ENCODE results near the gene EPB42.

GRCh38 chr15:43237842-43238470 lies 17.1 kb upstream of the EPB42 start:
- TF ChIP-seq, protein P1, sequence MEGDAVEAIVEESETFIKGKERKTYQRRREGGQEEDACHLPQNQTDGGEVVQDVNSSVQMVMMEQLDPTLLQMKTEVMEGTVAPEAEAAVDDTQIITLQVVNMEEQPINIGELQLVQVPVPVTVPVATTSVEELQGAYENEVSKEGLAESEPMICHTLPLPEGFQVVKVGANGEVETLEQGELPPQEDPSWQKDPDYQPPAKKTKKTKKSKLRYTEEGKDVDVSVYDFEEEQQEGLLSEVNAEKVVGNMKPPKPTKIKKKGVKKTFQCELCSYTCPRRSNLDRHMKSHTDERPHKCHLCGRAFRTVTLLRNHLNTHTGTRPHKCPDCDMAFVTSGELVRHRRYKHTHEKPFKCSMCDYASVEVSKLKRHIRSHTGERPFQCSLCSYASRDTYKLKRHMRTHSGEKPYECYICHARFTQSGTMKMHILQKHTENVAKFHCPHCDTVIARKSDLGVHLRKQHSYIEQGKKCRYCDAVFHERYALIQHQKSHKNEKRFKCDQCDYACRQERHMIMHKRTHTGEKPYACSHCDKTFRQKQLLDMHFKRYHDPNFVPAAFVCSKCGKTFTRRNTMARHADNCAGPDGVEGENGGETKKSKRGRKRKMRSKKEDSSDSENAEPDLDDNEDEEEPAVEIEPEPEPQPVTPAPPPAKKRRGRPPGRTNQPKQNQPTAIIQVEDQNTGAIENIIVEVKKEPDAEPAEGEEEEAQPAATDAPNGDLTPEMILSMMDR (conservative IDR thresholded peaks at IDR 0.05; ENCODE audit: low read depth, low read length): no peak
- TF ChIP-seq EZH2 (IDR thresholded peaks at IDR 0.05; ENCODE audit: borderline replicate concordance, low read depth, low read length, poor library complexity, severe bottlenecking): no peak
